22Rv1 (cell line): ENCODE measurements around the gene ZC3H10.

Experiments
- H3K27ac ChIP-seq: fragments of 450-650 bp; 2 replicates; pipeline ENCODE4 v1.5.1; 2017
- ZFX ChIP-seq: fragments of 450-650 bp; IDR thresholded peaks from 2 replicates; pipeline ENCODE4 v1.6.1; 2017; ENCODE audit warnings: antibody characterized with exemption, borderline replicate concordance
- TF ChIP-seq, protein P1 (sequence below): fragments of 450-650 bp; IDR thresholded peaks from 2 replicates; pipeline ENCODE4 v1.5.1; 2017; ENCODE audit warnings: mild to moderate bottlenecking

Gene ZC3H10, protein sequence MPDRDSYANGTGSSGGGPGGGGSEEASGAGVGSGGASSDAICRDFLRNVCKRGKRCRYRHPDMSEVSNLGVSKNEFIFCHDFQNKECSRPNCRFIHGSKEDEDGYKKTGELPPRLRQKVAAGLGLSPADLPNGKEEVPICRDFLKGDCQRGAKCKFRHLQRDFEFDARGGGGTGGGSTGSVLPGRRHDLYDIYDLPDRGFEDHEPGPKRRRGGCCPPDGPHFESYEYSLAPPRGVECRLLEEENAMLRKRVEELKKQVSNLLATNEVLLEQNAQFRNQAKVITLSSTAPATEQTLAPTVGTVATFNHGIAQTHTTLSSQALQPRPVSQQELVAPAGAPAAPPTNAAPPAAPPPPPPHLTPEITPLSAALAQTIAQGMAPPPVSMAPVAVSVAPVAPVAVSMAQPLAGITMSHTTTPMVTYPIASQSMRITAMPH

DNA sequence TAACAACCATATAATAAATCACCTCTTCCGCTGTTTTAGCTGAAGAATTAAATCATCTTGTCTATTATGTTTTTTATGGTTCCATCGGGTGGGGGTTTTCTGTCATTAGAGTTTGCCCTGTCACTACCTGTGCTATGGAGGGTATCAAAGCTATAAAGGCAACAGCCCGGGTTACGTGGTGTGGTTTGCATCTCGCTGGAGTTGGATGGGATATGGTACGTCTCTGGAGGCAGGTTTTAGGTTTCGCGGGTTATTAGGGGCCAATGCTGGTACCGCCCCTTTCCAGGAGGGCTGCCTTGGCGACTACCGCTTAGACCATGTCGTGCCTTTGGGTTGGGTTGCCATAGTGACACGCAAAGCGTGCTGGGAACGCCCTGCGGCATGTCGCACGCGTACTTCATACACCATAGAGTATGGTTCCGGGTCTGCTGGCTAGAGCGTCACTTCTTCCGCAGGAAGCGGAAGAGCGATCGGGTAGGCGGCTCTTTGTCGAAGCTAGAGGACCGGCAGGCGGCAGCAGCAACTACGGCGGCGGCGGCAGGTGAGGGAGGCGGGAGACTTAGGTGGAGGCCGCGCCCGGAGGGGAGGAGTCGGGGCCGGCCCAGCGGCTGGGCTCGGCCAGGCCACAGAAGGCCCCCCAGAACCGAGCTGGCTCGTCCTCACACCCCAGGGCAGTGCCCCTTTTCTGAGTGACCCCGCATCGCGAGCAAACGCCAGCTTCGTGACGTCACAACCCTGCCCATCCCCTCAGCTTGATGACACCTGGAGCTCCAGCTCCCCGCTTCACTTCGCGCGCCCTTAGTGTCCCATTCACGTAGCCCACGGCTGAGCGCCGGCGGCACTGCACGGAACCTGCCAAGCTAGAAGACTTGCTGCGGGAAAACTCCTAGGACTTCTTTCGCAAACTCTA lies at the start of gene ZC3H10:
Gene ZC3H10, plus strand, starts transcription at position 489 of the 910 bp plus-strand sequence. CDS start 2,297 bp downstream, outside the sequence.
- TF ChIP-seq ZFX, result no peak
- TF ChIP-seq, protein P1, sequence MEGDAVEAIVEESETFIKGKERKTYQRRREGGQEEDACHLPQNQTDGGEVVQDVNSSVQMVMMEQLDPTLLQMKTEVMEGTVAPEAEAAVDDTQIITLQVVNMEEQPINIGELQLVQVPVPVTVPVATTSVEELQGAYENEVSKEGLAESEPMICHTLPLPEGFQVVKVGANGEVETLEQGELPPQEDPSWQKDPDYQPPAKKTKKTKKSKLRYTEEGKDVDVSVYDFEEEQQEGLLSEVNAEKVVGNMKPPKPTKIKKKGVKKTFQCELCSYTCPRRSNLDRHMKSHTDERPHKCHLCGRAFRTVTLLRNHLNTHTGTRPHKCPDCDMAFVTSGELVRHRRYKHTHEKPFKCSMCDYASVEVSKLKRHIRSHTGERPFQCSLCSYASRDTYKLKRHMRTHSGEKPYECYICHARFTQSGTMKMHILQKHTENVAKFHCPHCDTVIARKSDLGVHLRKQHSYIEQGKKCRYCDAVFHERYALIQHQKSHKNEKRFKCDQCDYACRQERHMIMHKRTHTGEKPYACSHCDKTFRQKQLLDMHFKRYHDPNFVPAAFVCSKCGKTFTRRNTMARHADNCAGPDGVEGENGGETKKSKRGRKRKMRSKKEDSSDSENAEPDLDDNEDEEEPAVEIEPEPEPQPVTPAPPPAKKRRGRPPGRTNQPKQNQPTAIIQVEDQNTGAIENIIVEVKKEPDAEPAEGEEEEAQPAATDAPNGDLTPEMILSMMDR, result peak; percentile 86
- H3K27ac ChIP-seq, result peak within 1 kb of the TSS; percentile 99

DNA sequence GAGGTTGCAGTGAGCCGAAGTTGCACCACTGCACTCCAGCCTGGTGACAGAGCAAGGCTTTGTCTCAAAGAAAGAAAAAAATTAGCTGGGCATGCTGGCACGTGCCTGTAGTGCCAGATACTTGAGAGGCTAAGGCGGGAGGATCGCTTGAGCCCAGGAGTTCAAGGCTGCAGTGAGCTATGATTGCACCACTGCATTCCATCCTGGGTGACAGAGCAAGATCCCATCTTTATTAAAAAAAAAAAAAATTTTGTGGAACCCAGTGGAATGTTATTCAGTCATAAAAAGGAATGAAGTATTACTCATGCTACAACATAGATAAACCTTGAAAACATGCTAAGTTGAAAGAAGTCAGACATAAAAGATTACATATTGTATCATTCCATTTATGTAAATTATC lies 46.4 kb upstream of the ZC3H10 start:
- no peak for TF ChIP-seq ZFX
- TF ChIP-seq, protein P1, result no peak
- H3K27ac ChIP-seq, result no peak overlapping the region

DNA sequence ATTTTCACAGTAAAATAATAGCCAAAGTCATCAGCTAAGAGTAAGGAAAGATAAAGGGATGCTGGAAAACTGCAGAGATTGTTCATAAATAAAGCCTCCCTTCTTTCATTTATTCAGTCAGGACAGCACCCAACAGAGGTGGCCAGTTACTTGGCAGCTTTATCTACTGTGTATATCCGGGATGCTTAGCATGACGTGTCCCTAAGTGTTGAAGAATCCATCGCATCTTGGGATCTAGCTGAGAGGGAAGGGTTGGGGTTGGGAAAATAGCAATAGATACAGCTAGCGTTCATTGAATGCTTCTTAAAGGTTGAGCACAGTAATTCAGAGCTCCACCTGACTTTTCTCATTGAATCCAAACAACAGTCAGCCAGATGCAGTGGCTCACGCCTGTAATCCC lies 43.7 kb upstream of the ZC3H10 start:
- TF ChIP-seq, protein P1, result no peak
- TF ChIP-seq ZFX, result no peak
- H3K27ac ChIP-seq, result no peak overlapping the region

DNA sequence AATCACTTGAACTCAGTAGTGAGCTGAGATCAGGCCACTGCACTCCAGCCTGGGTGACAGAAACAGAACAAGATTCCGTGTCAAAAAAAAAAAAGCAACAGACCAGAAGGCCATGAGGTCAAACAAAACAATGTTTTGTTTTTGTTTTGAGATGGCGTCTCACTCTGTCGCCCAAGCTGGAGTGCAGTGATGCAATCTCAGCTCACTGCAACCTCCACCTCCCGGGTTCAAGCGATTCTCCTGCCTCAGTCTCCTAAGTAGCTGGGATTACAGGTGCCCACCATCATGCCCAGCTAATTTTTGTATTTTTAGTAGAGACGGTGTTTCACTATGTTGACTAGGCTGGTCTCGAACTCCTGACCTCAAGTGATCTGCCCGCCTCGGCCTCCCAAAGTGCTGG lies 40.1 kb upstream of the ZC3H10 start:
- H3K27ac ChIP-seq, result peak overlapping the region; percentile 99

DNA sequence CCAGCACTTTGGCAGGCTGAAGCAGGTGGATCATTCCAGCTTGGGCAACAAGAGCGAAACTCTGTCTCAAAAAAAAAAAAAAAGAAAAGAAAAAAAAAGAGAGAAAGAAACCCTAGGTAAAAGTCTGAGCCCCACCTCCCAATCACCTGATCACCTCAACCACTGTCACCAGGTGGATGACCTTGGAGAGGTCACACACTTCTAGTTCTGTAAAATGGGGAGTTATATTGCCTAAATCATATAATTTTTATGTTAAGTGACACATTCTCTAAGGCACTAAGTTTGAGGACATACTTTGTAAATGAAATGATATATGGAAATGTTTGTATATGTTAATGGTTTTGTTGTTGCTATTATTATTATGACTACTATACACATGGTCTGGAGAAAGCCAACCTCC lies 39.6 kb upstream of the ZC3H10 start:
- TF ChIP-seq, protein P1, result no peak
- TF ChIP-seq ZFX, result no peak
- H3K27ac ChIP-seq, result peak overlapping the region; percentile 99

DNA sequence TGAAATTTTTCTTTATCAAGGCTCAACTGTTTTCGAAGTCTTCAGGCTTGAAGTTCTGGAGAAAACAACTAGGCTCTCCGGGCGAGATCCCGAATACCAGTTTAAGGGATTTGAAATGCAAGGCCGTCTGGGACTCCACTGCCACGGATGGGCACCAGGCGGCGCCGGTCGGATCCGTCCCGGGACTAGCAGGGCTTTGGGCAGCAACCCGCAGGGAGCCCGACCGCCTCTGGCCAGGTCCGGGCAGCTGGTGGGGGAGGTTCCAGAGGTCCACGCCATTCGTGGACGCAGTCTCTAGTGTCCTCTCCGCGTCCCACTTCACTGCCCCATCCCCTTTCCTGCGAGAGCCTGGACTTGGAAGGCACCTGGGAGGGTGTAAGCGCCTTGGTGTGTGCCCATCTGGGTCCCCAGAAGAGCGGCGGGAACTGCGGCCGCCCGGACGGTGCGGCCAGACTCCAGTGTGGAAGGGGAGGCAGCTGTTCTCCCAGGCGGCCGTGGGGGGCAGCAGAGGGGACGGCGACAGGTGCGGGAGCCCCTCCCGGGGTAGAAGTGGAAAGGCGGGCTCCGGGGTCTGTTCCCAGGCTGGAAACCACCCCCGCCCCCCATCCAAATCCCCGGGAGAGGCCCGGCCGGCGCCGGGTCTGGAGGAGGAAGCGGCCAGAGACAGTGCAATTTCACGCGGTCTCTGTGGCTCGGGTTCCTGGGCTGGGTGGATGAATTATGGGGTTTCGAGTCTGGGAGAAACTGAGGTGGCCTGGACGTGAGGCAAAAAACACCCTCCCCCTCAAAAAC lies 38.9 kb upstream of the ZC3H10 start:
- peak overlapping the region; percentile 99 for H3K27ac ChIP-seq
- no peak for TF ChIP-seq ZFX
- TF ChIP-seq, protein P1, result peak; percentile 99

DNA sequence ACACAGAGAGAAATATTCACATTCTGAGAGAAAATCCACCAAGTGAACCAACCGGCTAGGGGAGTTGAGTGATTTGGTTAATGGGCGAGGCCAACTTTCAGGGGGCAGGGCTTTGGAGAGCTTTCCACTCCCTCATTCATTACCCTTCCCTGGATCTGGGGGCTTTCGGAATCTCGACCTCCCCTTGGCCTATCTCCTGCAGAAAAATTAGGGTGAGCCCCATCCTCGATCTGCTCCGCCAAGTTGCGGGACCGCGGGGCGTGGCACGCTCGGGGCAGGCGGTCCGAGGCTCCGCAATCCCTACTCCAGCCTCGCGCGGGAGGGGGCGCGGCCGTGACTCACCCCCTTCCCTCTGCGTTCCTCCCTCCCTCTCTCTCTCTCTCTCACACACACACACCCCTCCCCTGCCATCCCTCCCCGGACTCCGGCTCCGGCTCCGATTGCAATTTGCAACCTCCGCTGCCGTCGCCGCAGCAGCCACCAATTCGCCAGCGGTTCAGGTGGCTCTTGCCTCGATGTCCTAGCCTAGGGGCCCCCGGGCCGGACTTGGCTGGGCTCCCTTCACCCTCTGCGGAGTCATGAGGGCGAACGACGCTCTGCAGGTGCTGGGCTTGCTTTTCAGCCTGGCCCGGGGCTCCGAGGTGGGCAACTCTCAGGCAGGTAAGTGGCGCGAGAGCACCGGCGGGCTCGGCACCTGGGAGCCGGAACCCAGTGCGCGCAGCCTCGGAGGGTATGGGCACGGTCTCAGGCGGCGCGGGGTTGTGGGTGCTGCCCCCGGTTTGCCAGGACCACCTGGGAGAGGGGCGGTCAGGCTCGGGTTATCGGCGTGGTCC lies 38.1 kb upstream of the ZC3H10 start, which contains the start of gene ERBB3:
Gene ERBB3, plus strand, starts transcription at position 443 of the 833 bp plus-strand sequence. Its CDS starts 136 bp downstream, at position 579.
- H3K27ac ChIP-seq, result peak within 1 kb of the TSS; percentile 99
- no peak for TF ChIP-seq ZFX
- TF ChIP-seq, protein P1, result no peak
